Dedifferentiated amniotic fluid mesenchymal stem cell (primary cell): Measurements from ENCODE around the gene KHSRP.
"Not testable (repeated sequence)": the region's sequence is repeated elsewhere in the genome, so short reads cannot be mapped to it uniquely, and the experiment has no call there.

Source experiments
- DNase-seq: peaks from one replicate; pipeline ENCODE4 v3.0.0-alpha.2; 2016; ENCODE audit errors: extremely low spot score

KHSRP gene

DNA sequence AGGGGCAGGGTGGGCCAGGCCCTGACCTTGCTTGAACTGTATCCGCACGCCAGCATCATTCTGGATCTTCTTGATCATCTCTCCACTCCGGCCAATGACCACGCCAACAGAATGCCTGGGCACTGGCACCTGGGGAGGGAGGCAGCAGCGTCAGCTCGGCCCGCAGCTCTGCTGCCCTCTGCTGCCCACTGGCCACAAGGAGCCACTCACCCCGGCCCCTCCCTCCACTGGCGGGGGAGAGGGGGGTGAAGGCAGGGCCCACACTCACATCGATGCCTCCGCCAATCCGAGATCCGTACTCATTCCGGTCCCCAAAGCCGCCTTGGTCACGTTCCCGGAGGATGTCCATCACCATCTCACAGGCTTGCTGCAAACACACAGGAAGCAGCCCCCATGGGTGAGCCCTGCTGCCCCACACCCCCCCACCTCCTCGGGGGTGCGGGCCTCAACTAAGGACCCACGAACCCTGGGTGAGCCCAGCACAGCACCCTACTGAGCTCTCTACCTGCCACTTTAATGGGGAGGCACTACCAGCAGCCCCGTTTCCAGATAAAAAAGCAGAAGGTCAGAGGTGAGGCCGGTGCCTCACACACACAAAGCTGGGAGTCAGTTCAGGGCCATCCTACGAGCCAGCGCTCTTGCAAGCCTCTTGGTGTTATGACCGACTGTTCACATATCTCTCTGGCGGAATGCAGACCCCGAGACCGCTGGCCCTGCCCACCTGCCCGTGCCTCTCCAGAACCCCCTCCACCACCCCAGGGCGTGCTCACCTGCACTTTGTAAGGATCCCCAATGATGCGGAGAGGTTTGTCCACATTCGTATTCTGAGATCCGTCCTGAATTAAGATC, 6.7 kb downstream of the KHSRP start:
- no peak for DNase-seq

DNA sequence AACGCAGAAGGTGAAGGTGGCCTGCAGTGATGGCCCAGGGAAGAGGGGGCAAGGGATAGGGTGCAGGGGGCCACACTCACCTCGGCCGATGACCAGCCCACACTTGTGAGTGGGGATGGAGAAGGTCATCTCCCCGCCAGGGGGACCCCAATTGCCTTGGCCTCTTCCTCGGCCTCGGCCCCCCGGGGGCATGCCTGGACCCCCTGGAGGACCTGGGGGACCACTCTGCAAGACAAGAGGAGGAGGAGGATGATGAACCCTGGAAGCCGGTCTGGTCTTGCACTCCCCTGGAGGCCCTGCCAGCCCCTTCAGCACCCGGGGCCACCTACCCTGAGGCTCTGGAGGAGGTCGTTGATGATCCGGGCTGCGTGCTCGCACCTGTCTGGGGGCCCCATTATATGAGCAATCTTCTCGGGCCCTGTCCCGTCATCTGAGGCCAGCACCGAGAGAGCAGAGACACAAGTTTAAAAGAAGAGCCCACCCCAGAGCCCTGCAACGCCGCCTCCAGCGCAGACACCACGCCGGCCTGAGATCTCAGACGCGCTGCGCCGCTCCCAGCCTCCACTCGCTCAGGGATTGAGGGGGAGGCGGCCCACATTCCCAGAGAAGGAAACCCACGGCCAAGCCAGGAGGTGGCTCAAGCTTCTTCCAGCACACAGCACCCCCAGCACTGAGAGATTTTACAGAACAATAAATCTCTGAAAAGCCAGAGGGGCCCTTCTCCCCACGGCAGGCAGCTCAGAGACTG, 7.8 kb downstream of the KHSRP start:
- DNase-seq: no peak

DNA sequence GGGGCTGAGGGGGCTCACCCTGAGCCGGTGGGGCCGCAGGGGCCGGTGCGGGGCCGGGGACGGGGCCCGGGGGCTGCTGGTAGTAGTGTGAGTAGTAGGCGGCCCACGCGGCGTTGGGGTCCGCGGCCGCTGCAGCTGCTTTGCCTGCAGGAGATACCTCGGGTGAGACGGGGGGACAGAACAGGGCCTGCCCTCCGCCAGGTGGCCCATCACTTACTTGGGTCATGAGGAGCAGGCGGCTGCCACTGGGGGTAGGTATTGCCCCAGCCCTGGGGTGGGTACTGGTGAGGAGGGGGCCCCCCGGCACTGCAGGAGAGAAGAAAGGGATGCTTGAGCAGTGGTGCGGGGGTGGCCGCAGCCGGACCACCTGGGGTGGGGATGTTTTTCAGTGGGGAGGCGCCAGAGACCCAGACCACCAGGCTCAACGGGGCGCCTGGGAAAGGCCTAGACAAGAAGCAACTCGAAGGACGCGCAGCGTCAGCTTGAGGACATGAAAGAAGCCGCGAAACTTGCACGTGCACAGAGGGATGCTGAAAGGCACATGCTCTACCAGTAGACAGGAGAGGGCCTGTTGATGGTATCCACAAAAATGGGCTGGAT, 8.9 kb downstream of the KHSRP start:
- DNase-seq: no peak

- no peak for DNase-seq
Observed at GRCh38 chr19:6414793-6415590, 9.6 kb downstream of the KHSRP start.

DNA sequence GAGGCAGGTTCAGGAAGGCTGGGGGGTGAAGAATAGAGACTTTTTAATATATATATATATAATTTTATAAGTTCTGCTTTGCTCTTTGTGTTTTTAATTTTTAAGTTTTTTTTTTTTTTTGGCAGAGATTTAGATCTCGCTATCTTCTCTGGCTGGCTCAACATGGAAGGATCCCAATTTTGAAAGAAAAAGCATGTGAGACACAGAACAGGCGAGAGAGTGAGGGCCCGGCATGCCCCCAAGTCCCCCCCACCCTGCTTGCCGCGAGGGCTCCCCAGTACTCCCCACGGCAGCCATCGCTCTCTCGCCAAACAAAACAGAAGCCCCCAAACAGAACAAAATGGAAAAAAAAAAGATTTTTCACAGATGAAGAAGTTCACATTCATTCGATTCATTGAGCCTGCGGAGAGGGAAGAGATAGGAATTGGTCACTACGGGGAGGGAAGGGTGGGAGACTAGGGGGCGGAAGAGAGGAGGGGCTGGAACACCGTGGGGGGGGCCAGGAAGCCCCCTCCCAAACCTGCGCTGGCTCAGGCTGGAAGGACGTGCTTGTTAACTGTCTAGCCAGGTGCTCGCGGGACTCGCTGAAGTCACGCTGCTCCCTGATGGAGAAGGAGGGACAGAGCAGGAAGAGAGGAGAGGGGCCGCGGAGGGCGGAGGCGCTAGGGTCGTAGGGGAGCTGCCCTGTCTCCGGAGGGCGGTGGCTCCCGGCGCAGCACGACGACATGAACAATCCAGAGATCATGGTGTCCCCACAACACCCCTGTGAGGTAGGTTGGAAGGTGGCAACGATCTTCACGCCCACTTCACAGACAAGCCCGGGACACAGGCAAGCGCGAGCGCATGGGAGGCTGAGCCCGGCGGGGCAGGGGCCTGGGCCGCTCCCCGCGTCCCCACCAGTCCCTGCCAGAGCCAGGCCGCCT, 10.6 kb downstream of the KHSRP start:
- DNase-seq: no peak

GRCh38 chr19:6413291-6413690, 11.3 kb downstream of the KHSRP start:
- DNase-seq: no peak

GRCh38 chr19:6412447-6413091, 12.0 kb downstream of the KHSRP start:
- DNase-seq: no peak

- no peak for DNase-seq
Observed at GRCh38 chr19:6412061-6412446, 12.6 kb downstream of the KHSRP start.

GRCh38 chr19:6409346-6409745, 15.3 kb downstream of the KHSRP start:
- no peak for DNase-seq

DNA sequence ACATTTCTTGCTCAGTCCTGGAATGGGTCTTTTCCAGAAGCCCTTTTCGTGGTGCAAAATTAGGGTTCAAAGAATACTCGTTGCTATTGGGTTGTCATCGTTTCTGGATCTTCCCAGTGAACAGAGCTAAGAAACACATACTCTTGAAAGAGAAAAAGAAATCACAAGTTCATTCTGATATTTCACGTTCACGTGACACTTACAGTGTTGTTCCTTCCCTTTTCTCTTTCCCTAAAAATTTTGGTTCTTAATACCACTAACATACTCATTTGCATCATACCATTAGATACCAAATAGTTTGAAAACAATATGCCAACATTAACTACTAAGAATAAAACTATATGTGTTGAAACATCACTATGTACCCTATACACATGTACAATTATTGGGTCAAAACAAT, 18.2 kb downstream of the KHSRP start:
- DNase-seq: no peak

DNA sequence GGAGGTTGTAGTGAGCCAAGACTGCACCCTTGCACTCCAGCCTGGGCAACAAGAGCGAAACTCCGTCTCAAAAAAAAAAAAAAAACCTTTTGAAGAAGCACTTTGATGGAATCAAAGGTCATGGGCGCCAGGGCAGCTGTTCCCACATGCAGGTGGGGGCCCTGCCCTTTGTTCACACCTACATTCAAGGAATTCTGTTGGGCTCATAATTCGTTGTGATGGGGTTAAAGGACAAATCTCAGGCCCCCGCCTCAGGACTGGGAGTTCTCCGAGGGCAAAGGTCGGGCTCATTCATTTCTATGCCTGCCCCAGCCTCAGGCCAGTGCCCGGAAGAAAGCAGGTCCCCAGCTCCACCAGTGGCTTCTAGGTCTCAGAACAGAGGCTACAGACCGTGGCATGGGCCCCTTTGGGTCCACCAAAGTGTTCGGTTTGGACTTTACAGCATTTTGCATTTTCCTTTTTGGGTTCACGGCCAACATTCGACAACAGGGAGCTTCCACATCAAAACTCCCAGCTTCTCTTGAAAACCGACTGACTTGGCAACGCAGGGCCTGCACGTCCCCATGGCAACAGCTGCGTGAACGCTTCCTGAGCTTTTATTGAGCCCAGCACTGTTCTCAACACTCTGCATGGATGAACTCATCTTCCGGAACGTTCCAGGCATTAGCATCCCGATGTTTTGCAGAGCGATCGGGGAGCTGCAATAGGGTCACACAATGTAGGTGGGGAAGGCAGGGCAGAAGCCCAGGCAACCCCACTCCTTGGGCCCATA, 21.6 kb downstream of the KHSRP start:
- no peak for DNase-seq

DNA sequence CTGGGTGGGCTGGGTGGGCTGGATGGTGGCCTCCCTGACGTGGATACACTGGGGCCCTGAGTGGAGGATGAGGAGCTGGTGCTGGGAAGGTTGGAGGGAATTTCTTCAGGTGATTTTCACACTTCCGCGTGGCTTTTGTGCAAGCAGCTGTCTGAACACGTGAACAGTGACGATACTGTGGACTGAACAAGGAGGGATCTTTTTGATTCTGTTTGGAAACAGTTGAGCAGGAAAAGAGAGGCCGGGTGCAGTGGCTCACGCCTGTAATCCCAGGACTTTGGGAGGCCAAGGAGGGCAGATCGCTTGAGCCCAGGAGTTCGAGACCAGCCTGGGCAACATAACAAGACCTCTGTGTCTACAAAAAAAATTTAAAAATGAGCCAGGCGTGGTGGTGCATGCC, 22.6 kb downstream of the KHSRP start:
- DNase-seq: no peak

DNA sequence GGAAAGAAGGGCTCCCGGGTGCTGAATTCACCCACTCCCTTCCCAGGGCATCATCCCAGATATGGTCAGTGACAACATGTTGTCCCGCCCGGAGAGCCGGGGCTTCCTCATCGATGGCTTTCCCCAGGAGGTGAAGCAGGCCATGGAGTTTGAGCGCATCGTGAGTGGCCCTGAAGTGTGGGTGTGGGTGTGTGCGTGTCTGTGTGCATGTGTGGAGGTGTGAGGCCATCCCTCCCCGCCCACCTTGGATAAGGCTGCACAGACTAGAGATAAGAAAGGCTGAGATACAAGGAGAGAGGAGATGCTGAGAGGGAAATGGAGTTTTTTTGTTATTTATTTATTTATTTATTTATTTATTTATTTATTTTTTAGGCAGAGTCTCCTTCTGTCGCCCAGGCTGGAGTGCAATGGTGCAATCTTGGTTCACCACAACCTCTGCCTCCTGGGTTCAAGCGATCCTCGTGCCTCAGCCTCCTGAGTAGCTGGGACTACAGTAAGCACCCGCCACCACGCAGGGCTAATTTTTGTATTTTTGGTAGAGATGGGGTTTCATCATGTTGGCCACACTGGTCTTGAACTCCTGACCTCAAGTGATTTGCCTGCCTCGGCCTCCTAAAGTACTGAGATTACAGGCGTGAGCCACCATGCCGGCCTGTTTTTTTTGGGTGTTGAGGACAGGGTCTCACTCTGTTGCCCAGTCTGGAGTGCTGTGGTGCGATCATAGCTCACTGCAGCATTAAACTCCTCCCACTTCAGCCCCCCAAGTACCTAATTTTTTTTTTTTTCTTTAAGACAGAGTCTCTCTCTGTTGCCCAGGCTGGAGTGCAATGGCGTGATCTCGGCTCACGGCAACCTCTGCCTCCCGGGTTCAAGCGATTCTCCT, 24.3 kb downstream of the KHSRP start:
- DNase-seq: not testable (repeated sequence)

GRCh38 chr19:6396305-6396704, 28.3 kb downstream of the KHSRP start:
- DNase-seq: no peak

DNA sequence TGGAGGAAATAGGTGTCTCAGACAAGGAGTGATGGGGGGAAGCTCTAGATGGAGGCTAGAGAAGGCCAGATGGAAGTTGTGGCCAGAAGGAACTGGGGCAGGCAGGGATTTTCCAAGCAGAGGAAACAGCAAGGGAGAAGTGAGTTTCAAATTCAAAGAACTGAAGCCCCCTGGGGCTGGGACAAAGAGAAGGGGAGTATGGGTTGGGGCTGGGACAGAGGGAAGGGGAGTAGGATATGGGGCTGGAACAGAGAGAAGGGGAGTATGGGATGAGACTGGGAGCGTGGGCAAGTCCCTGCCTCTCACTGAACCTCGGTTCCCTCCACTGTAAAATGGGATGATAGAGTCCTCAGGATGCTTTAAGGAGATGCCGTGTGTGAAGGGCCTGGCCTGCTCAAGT, 29.8 kb downstream of the KHSRP start:
- no peak for DNase-seq

- no peak for DNase-seq
Observed at GRCh38 chr19:6393983-6394412, 30.6 kb downstream of the KHSRP start.

DNA sequence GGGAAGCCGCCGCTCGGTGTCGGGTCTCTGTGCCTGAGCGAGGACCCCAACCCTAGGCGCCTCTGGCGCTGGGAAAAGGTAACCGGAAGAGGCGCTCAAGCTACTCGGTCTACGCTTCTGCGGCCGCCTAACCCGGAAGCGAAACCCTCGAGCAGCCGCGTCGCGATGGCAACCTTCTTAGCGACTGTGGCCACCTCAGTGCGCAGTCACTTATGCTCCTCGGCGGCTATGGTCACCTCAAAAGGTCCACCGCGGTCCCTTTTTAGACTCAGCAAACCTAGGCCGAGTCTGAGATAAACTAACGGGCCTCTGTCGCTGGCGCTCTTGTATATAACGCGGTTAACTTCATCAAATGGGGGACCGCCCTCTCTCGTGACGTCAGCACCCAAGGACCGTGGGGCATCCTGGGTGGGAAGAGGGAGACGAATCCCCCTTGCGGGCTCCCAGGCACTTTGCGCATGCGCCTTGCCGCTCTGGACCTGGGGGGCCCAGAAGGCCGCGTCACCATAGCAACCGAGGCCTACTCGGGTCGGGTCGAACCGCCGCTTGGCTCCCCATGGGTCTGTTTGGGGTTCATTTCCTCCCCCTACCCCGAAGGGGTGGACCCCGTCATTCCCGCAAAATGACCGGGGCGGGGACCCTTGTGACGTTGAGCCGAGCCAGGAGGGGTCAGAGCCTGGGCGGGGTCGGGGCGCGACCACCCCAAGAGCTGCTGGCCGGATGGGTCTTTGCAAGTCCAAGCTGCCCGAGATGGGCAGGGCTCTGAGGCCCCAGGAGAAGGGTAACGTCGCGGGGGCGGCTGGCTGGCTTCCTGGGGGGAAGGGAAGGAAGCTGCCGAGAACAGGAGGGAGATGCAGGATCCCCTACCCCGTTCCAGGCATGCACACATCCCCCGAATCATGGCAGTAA, 31.3 kb downstream of the KHSRP start, which contains the start of gene GTF2F1:
TSS of gene GTF2F1 (minus strand) at position 91 of the 909 bp plus-strand sequence. CDS start 169 bp downstream, outside the sequence.
- peak; percentile 94 for DNase-seq
